B cell (primary cell): ENCODE measurements around the gene STK16. TPM values are rescaled to one million over a fixed set of nuclear protein-coding genes. Genes with fewer than 3 reads are reported as not detected.
A peak's percentile ranks its signal among the peaks of the same experiment; 100 is the strongest.

ENCODE experiments used
- ATAC-seq: fragments of 200-7000 bp; cut with Tn5 transposase; one replicate; pipeline ENCODE4 v1.10.0; 2021; ENCODE audit warnings: low read depth, mild to moderate bottlenecking, moderate number of reproducible peaks, moderate library complexity
- CTCF ChIA-PET: fragments of 350-600 bp; sonication (Branson Sonifier 250); formaldehyde crosslinking; loops from one replicate; lab custom pipeline; 2021; ENCODE audit warnings: antibody characterized with exemption, inconsistent platforms; lab: Charles Lee
- POLR2A ChIA-PET: fragments of 350-600 bp; sonication (Branson Sonifier 250); formaldehyde crosslinking; loops from one replicate; lab custom pipeline; 2021; ENCODE audit warnings: antibody characterized with exemption; lab: Charles Lee
- DNase-seq: peaks from one replicate; pipeline ENCODE4 v3.0.0; 2013
- H2AFZ ChIP-seq: 2 replicates; pipeline ENCODE4 v1.6.1; 2012; ENCODE audit warnings: mild to moderate bottlenecking, low read depth, low read length; ENCODE audit not compliant: insufficient read depth, poor library complexity, severe bottlenecking
- H3K27ac ChIP-seq, 2 donors: 1 replicate in 1 of 2; 2 replicates in 1 of 2; pipeline ENCODE4 v1.5.1; 2012 to 2013; ENCODE audit warnings: low read length in 2 of 2, mild to moderate bottlenecking in 2 of 2, moderate library complexity in 1 of 2
- H3K27me3 ChIP-seq, 4 experiments: fragments of 200-600 bp in 1 of 4; sonication (generic) in 1 of 4; replicated peaks in 1 of 4; 1 replicate in 2 of 4; 2 replicates in 2 of 4; pipeline versions ENCODE4 v1.6.1 to v1.7.0; 2013 to 2016; ENCODE audit warnings: low read length in 3 of 4, mild to moderate bottlenecking in 2 of 4, mixed read lengths in 1 of 4, moderate library complexity in 1 of 4; ENCODE audit not compliant: insufficient read depth in 4 of 4, control insufficient read depth in 3 of 4; ENCODE audit errors: control extremely low read depth in 1 of 4
- H3K36me3 ChIP-seq, 2 experiments: replicated peaks in 1 of 2; 1 replicate in 1 of 2; 2 replicates in 1 of 2; pipeline versions ENCODE4 v1.6.1 to v1.7.1; 2013; ENCODE audit warnings: low read length in 1 of 2; ENCODE audit not compliant: insufficient read depth in 2 of 2, control insufficient read depth in 1 of 2; ENCODE audit errors: control extremely low read depth in 1 of 2, extremely low read depth in 1 of 2
- H3K4me1 ChIP-seq, 2 donors: fragments of 200-600 bp in 1 of 2; sonication (generic) in 1 of 2; 1 replicate in 1 of 2; 2 replicates in 1 of 2; pipeline versions ENCODE4 v1.5.1 to v1.6.1; 2013 to 2017; ENCODE audit warnings: low read length in 2 of 2; ENCODE audit not compliant: control insufficient read depth in 2 of 2, insufficient read depth in 2 of 2
- H3K4me2 ChIP-seq: replicated peaks from 2 replicates; pipeline ENCODE3; 2012; ENCODE audit warnings: mild to moderate bottlenecking, low read depth, low read length; ENCODE audit not compliant: poor library complexity, severe bottlenecking
- H3K4me3 ChIP-seq, 5 experiments: fragments of 200-600 bp in 1 of 5; sonication (generic) in 1 of 5; 1 replicate in 3 of 5; 2 replicates in 2 of 5; pipeline versions ENCODE4 v1.5.1 to v1.7.0; 2011 to 2016; ENCODE audit warnings: low read length in 4 of 5, mild to moderate bottlenecking in 4 of 5, low read depth in 2 of 5, control low read depth in 1 of 5, moderate library complexity in 1 of 5; ENCODE audit not compliant: insufficient read depth in 1 of 5; ENCODE audit errors: control extremely low read depth in 1 of 5, extremely low read depth in 1 of 5
- H3K79me2 ChIP-seq: fragments of 200-600 bp; sonication (generic); one replicate; pipeline ENCODE4 v1.6.0; 2016; ENCODE audit warnings: low read length; ENCODE audit not compliant: control insufficient read depth, insufficient read depth
- H3K9ac ChIP-seq: fragments of 200-600 bp; sonication (generic); 2 replicates; pipeline ENCODE4 v1.6.1; 2017; ENCODE audit warnings: mild to moderate bottlenecking, low read length, moderate library complexity
- H3K9me3 ChIP-seq, 3 donors: one replicate each; pipeline versions ENCODE4 v1.6.1 to v1.7.1; 2013; ENCODE audit warnings: low read length in 2 of 3; ENCODE audit not compliant: control insufficient read depth in 2 of 3, insufficient read depth in 1 of 3; ENCODE audit errors: control extremely low read depth in 1 of 3
- H4K20me1 ChIP-seq: 2 replicates; pipeline ENCODE4 v1.6.0; 2012; ENCODE audit warnings: mild to moderate bottlenecking, low read length; ENCODE audit not compliant: insufficient read depth, control insufficient read depth, poor library complexity, severe bottlenecking
- H3K27ac Mint-ChIP-seq: one replicate; pipeline ENCODE4 v1.8.0; 2021; ENCODE audit warnings: mixed read lengths
- H3K27me3 Mint-ChIP-seq: one replicate; pipeline ENCODE4 v1.8.0; 2021; ENCODE audit warnings: mixed read lengths
- H3K4me1 Mint-ChIP-seq: one replicate; pipeline ENCODE4 v1.8.0; 2021; ENCODE audit warnings: mixed read lengths
- H3K4me3 Mint-ChIP-seq: one replicate; pipeline ENCODE4 v1.8.0; 2021; ENCODE audit warnings: mixed read lengths
- H3K9me3 Mint-ChIP-seq: one replicate; pipeline ENCODE4 v1.8.0; 2022; ENCODE audit warnings: mixed read lengths; ENCODE audit not compliant: insufficient read depth
- EZH2 ChIP-seq: IDR thresholded peaks from 2 replicates; pipeline ENCODE4 v1.6.1; 2012; ENCODE audit warnings: borderline replicate concordance, low read depth, mild to moderate bottlenecking, moderate library complexity, low read length; ENCODE audit not compliant: insufficient read depth, poor library complexity, severe bottlenecking
- WGBS: methylation state at CpG from one replicate; pipeline ENCODE4 v1.1.5; 2013; ENCODE audit warnings: missing lambda C conversion rate; ENCODE audit not compliant: insufficient coverage; 5-methylcytosine and 5-hydroxymethylcytosine counted together
- intact Hi-C: fragments of 100-400 bp; cut with micrococcal nuclease; formaldehyde crosslinking; loops from one replicate; pipeline ENCODE4 v1.10.0; 2022
- polyA plus RNA-seq: library from polyadenylated mRNA; depleted of rRNA; stranded (reverse); fragments of >200 nt; gene quantifications from 2 replicates; pipeline ENCODE4 v1.2.3, GENCODE V29; 2012
- total RNA-seq, 2 donors: library from RNA; stranded (reverse); fragments of 120-200 nt in 1 of 2; gene quantifications; 1 replicate in 1 of 2; 2 replicates in 1 of 2; pipeline versions ENCODE4 v1.2.3 to v1.2.4, GENCODE V29; 2013 to 2022
- TF ChIP-seq, protein P1 (sequence below): fragments of 200-600 bp; IDR thresholded peaks from one replicate; pipeline ENCODE4 v1.8.0; 2022; ENCODE audit warnings: antibody characterized with exemption, mild to moderate bottlenecking

STK16 gene
- total and polyA plus RNA-seq, 2 donors (not counting 1 experiment from before 2014, with no cell fraction given) = 29.0 to 60.1 TPM

GRCh38 chr2:219278655-219279150, 33.4 kb downstream of the STK16 start:
- intact Hi-C loops = loop anchor here (1.0 to 10.0 kb wide), 13 partner anchors 16 to 398 kb away; partner anchors contain the start of genes ABCB6, ANKZF1, ATG9A and CNPPD1
- ATAC-seq (no peak), DNase-seq (no peak)
- H3K27me3 Mint-ChIP-seq = no peaks in the 10 kb centered on the region
- no peaks in the 10 kb centered on the region for H3K9me3 Mint-ChIP-seq
- Histone ChIP-seq H3K27ac (peak overlapping the region; percentile 98 to 100), H3K4me3 (peak overlapping the region; percentile 46 to 77 (median 67)), H4K20me1 (peaks cover 32% of the 10 kb centered on the region), H3K79me2 (peaks cover 36% of the 10 kb centered on the region), H3K9me3 (no peaks in the 10 kb centered on the region), H3K27me3 (no peaks in the 10 kb centered on the region), H3K36me3 (peaks cover 2 to 37% of the 10 kb centered on the region in 2 experiments), H2AFZ (peak overlapping the region; percentile 20), H3K9ac (peak overlapping the region; percentile 65), H3K4me1 (peaks cover 32 to 48% of the 10 kb centered on the region in 2 donors), H3K4me2 (peak overlapping the region; percentile 93)
- ChIA-PET CTCF (interaction anchor here (0.9 to 15.8 kb wide), 16 partner anchors 10 to 619 kb away, joined by 3 to 239 read pairs (median 10); partner anchors contain the start of genes ANKZF1, ATG9A, BCS1L and CNPPD1), POLR2A (interaction anchor here (0.6 to 7.2 kb wide), 18 partner anchors 12 to 405 kb away, joined by 3 to 106 read pairs (median 8); partner anchors contain the start of genes ABCB6, ANKZF1, ATG9A and CNPPD1)
- TF ChIP-seq, protein P1, sequence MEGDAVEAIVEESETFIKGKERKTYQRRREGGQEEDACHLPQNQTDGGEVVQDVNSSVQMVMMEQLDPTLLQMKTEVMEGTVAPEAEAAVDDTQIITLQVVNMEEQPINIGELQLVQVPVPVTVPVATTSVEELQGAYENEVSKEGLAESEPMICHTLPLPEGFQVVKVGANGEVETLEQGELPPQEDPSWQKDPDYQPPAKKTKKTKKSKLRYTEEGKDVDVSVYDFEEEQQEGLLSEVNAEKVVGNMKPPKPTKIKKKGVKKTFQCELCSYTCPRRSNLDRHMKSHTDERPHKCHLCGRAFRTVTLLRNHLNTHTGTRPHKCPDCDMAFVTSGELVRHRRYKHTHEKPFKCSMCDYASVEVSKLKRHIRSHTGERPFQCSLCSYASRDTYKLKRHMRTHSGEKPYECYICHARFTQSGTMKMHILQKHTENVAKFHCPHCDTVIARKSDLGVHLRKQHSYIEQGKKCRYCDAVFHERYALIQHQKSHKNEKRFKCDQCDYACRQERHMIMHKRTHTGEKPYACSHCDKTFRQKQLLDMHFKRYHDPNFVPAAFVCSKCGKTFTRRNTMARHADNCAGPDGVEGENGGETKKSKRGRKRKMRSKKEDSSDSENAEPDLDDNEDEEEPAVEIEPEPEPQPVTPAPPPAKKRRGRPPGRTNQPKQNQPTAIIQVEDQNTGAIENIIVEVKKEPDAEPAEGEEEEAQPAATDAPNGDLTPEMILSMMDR = no peak
- TF ChIP-seq EZH2 = no peak
- 0% methylated on average over 4 of the region's 9 CpGs for WGBS
- H3K4me3 Mint-ChIP-seq = peak overlapping the region; percentile 92
- peak overlapping the region; percentile 96 for H3K27ac Mint-ChIP-seq
- H3K4me1 Mint-ChIP-seq = peaks cover 50% of the 10 kb centered on the region
